H9 (cell line): Measurements from ENCODE around the gene GFI1B. TPM values are rescaled to one million over a fixed set of nuclear protein-coding genes. Genes with fewer than 3 reads are reported as not detected.

Experiments used
- DNase-seq: peaks from one replicate; pipeline ENCODE4 v3.0.0-alpha.2; 2017
- H2AFZ ChIP-seq: one replicate; pipeline ENCODE4 v1.6.1; 2013; ENCODE audit warnings: mild to moderate bottlenecking, low read length, control low read depth, moderate library complexity
- H2AK5ac ChIP-seq: 2 replicates; pipeline ENCODE4 v1.6.1; 2013; ENCODE audit warnings: low read length, control low read depth, mixed read lengths; ENCODE audit not compliant: insufficient read length
- H2BK120ac ChIP-seq: one replicate; pipeline ENCODE4 v1.6.1; 2013; ENCODE audit warnings: low read depth, mild to moderate bottlenecking, low read length, control low read depth, inconsistent platforms; ENCODE audit not compliant: poor library complexity, severe bottlenecking
- H2BK12ac ChIP-seq: 2 replicates; pipeline ENCODE4 v1.6.1; 2013; ENCODE audit warnings: low read length, control low read depth, mixed read lengths, low read depth; ENCODE audit not compliant: insufficient read length
- H2BK15ac ChIP-seq: 2 replicates; pipeline ENCODE4 v1.6.1; 2013; ENCODE audit warnings: low read depth, low read length, control low read depth
- H2BK20ac ChIP-seq: one replicate; pipeline ENCODE4 v1.6.1; 2013; ENCODE audit warnings: low read depth, mild to moderate bottlenecking, low read length, control low read depth, inconsistent platforms; ENCODE audit not compliant: poor library complexity, severe bottlenecking
- H2BK5ac ChIP-seq: 2 replicates; pipeline ENCODE4 v1.6.1; 2013; ENCODE audit warnings: low read length, control low read depth, mixed read lengths; ENCODE audit not compliant: insufficient read length
- H3K14ac ChIP-seq: 2 replicates; pipeline ENCODE4 v1.6.1; 2013; ENCODE audit warnings: low read length, control low read depth; ENCODE audit not compliant: insufficient read depth
- H3K18ac ChIP-seq: 2 replicates; pipeline ENCODE4 v1.6.1; 2013; ENCODE audit warnings: low read depth, mild to moderate bottlenecking, mixed read lengths, low read length, control low read depth; ENCODE audit not compliant: insufficient read length
- H3K23ac ChIP-seq: 2 replicates; pipeline ENCODE4 v1.6.1; 2013; ENCODE audit warnings: low read length, control low read depth, mixed read lengths, low read depth; ENCODE audit not compliant: insufficient read length
- H3K23me2 ChIP-seq: 2 replicates; pipeline ENCODE4 v1.6.1; 2013; ENCODE audit warnings: low read depth, mild to moderate bottlenecking, mixed read lengths, low read length, control low read depth; ENCODE audit not compliant: insufficient read length, poor library complexity, severe bottlenecking
- H3K27ac ChIP-seq: 2 replicates; pipeline ENCODE4 v1.5.1; 2013; ENCODE audit warnings: low read length, control low read depth, mixed read lengths, low read depth; ENCODE audit not compliant: insufficient read length
- H3K27me3 ChIP-seq: 2 replicates; pipeline ENCODE4 v1.6.1; 2013; ENCODE audit warnings: low read length, control low read depth, inconsistent platforms; ENCODE audit not compliant: insufficient read depth
- H3K4ac ChIP-seq: 2 replicates; pipeline ENCODE4 v1.6.1; 2013; ENCODE audit warnings: low read depth, mild to moderate bottlenecking, control low read depth, inconsistent platforms, low read length, moderate library complexity
- H3K4me1 ChIP-seq: 2 replicates; pipeline ENCODE4 v1.6.1; 2013; ENCODE audit warnings: low read length, control low read depth, inconsistent platforms; ENCODE audit not compliant: insufficient read depth
- H3K4me2 ChIP-seq: 2 replicates; pipeline ENCODE4 v1.6.1; 2013; ENCODE audit warnings: low read length, control low read depth, mixed read lengths; ENCODE audit not compliant: insufficient read length, insufficient read depth
- H3K56ac ChIP-seq: 2 replicates; pipeline ENCODE4 v1.6.1; 2013; ENCODE audit warnings: low read depth, mild to moderate bottlenecking, mixed read lengths, low read length, control low read depth; ENCODE audit not compliant: insufficient read length
- H3K79me1 ChIP-seq: 2 replicates; pipeline ENCODE4 v1.6.1; 2013; ENCODE audit warnings: low read depth, mild to moderate bottlenecking, moderate library complexity, low read length, control low read depth, inconsistent platforms; ENCODE audit not compliant: insufficient read depth, poor library complexity, severe bottlenecking
- H3K79me2 ChIP-seq: 2 replicates; pipeline ENCODE4 v1.6.1; 2013; ENCODE audit warnings: low read length, control low read depth, inconsistent platforms; ENCODE audit not compliant: insufficient read depth
- H3K9ac ChIP-seq: 2 replicates; pipeline ENCODE4 v1.6.1; 2013; ENCODE audit warnings: low read length, control low read depth, mixed read lengths; ENCODE audit not compliant: insufficient read length; ENCODE audit errors: extremely low read depth
- H3K9me3 ChIP-seq: one replicate; pipeline ENCODE4 v1.6.1; 2013; ENCODE audit warnings: low read depth, low read length, inconsistent platforms; ENCODE audit not compliant: control insufficient read depth
- H3T11ph ChIP-seq: one replicate; pipeline ENCODE4 v1.6.1; 2013; ENCODE audit warnings: mild to moderate bottlenecking, low read length, control low read depth, inconsistent platforms
- H4K20me1 ChIP-seq: one replicate; pipeline ENCODE4 v1.6.1; 2013; ENCODE audit not compliant: control insufficient read depth, insufficient read length, insufficient read depth
- H4K5ac ChIP-seq: 2 replicates; pipeline ENCODE4 v1.6.1; 2013; ENCODE audit warnings: low read depth, mild to moderate bottlenecking, mixed read lengths, low read length, control low read depth; ENCODE audit not compliant: insufficient read length
- H4K8ac ChIP-seq: replicated peaks from 2 replicates; pipeline ENCODE4 v1.6.1; 2013; ENCODE audit warnings: low read length, control low read depth, mixed read lengths, low read depth; ENCODE audit not compliant: insufficient read length
- H4K91ac ChIP-seq: 2 replicates; pipeline ENCODE4 v1.6.1; 2013; ENCODE audit warnings: low read depth, mild to moderate bottlenecking, moderate library complexity, mixed read lengths, low read length, control low read depth; ENCODE audit not compliant: insufficient read length
- H3K27ac Mint-ChIP-seq, 3 experiments: 2 replicates in 2 of 3; 3 replicates in 1 of 3; pipeline ENCODE4 v1.8.0; 2020 to 2021; ENCODE audit warnings: mixed read lengths in 3 of 3, mild to moderate bottlenecking in 1 of 3, moderate library complexity in 1 of 3
- H3K27me3 Mint-ChIP-seq: 2 replicates; pipeline ENCODE4 v1.8.0; 2021; ENCODE audit warnings: low read depth, mild to moderate bottlenecking, moderate library complexity, mixed read lengths
- H3K36me3 Mint-ChIP-seq, 3 experiments: 2 replicates in 2 of 3; 3 replicates in 1 of 3; pipeline ENCODE4 v1.8.0; 2020 to 2021; ENCODE audit warnings: low read depth in 3 of 3, mixed read lengths in 3 of 3; ENCODE audit not compliant: insufficient read depth in 1 of 3
- H3K4me1 Mint-ChIP-seq, 2 experiments: 2 replicates each; pipeline ENCODE4 v1.8.0; 2020; ENCODE audit warnings: mixed read lengths in 2 of 2
- H3K4me3 Mint-ChIP-seq, 2 experiments: 2 replicates in 1 of 2; 3 replicates in 1 of 2; pipeline ENCODE4 v1.8.0; 2020 to 2021; ENCODE audit warnings: mild to moderate bottlenecking in 2 of 2, mixed read lengths in 2 of 2, moderate library complexity in 1 of 2
- H3K9me3 Mint-ChIP-seq, 2 experiments: 2 replicates in 1 of 2; 3 replicates in 1 of 2; pipeline ENCODE4 v1.8.0; 2020; ENCODE audit warnings: mild to moderate bottlenecking in 2 of 2, mixed read lengths in 2 of 2, moderate library complexity in 1 of 2
- CTCF ChIP-seq: fragments of 200-600 bp; sonication (generic); conservative IDR thresholded peaks from 3 replicates; pipeline ENCODE4 v1.8.0; 2021; ENCODE audit warnings: antibody characterized with exemption, mild to moderate bottlenecking
- WGBS: extraction: QIAGEN DNeasy Blood & Tissue Kit; methylation state at CpG from one replicate; pipeline ENCODE4 v1.1.7; 2013; ENCODE audit warnings: missing lambda C conversion rate, low lambda C conversion rate, mixed read lengths; ENCODE audit not compliant: insufficient read length; ENCODE audit errors: extremely low coverage; 5-methylcytosine and 5-hydroxymethylcytosine counted together
- total RNA-seq: library from RNA; stranded (reverse); gene quantifications from 2 replicates; pipeline ENCODE4 v1.2.1, GENCODE V29; 2021

The GFI1B gene
- total RNA-seq, 1 experiment from 2014 or later = not detected

GRCh38 chr9:132991351-132992300, 13.1 kb downstream of the GFI1B start:
- Histone ChIP-seq H3K18ac (no peak overlapping the region), H3K23ac (no peak overlapping the region), H4K5ac (no peak overlapping the region), H3K9me3 (no peaks in the 10 kb centered on the region), H3K79me2 (no peaks in the 10 kb centered on the region), H2BK120ac (no peak overlapping the region), H4K8ac (no peak overlapping the region), H3K23me2 (no peaks in the 10 kb centered on the region), H3K79me1 (no peaks in the 10 kb centered on the region), H3K27ac (no peak overlapping the region), H2BK5ac (no peak overlapping the region), H4K91ac (no peak overlapping the region), H2BK20ac (no peak overlapping the region), H4K20me1 (no peaks in the 10 kb centered on the region), H3K4me1 (peaks cover 3% of the 10 kb centered on the region; the same call in 1 of the 2 replicates), H3K56ac (no peak overlapping the region), H3T11ph (no peak overlapping the region), H3K14ac (no peak overlapping the region), H2AFZ (no peak overlapping the region), H2BK15ac (no peak overlapping the region), H3K9ac (no peak overlapping the region), H3K4me2 (no peak overlapping the region), H3K4ac (no peak overlapping the region), H2AK5ac (no peak overlapping the region), H3K27me3 (no peaks in the 10 kb centered on the region), H2BK12ac (no peak overlapping the region)
- Mint-ChIP-seq H3K27me3 (peaks cover 55% of the 10 kb centered on the region), H3K36me3 (no peaks in the 10 kb centered on the region), H3K4me1 (peaks cover 16 to 21% of the 10 kb centered on the region in 2 experiments), H3K9me3 (peaks cover 0 to 6% of the 10 kb centered on the region in 2 experiments; a peak in 4 of 5 replicates), H3K27ac (no peak overlapping the region), H3K4me3 (no peak overlapping the region)
- no peak for TF ChIP-seq CTCF
- no CpG with 5 or more reads among the region's 16 CpGs for WGBS
- no peak for DNase-seq
